Uterus (tissue), 4 donors: ENCODE results near the gene KLHDC10. TPM values are rescaled to one million over a fixed set of nuclear protein-coding genes. Genes with fewer than 3 reads are reported as not detected.

Experiments used
- DNase-seq, 2 donors: peaks; one replicate each; pipeline ENCODE4 v3.0.0-alpha.2; 2019 to 2020
- H3K27ac ChIP-seq, 2 donors: fragments of 200-600 bp; sonication (generic); 1 replicate in 1 of 2; 2 replicates in 1 of 2; pipeline ENCODE4 v1.5.1; 2016 to 2018
- H3K27me3 ChIP-seq, 2 donors: fragments of 200-600 bp; sonication (generic); one replicate each; pipeline ENCODE4 v1.5.1; 2018 to 2019; ENCODE audit warnings: control low read depth in 1 of 2
- H3K36me3 ChIP-seq, 2 donors: fragments of 200-600 bp; sonication (generic); one replicate each; pipeline ENCODE4 v1.5.1; 2019; ENCODE audit warnings: control low read depth in 1 of 2
- H3K4me1 ChIP-seq, 2 donors: fragments of 200-600 bp; sonication (generic); one replicate each; pipeline ENCODE4 v1.5.1; 2018 to 2019; ENCODE audit warnings: control low read depth in 1 of 2
- H3K4me3 ChIP-seq, 2 donors: fragments of 200-600 bp; sonication (generic); 1 replicate in 1 of 2; 2 replicates in 1 of 2; pipeline ENCODE4 v1.5.1; 2018 to 2019; ENCODE audit warnings: mild to moderate bottlenecking in 1 of 2
- H3K9me3 ChIP-seq, 2 donors: fragments of 200-600 bp; sonication (generic); one replicate each; pipeline ENCODE4 v1.5.1; 2019; ENCODE audit warnings: control low read depth in 1 of 2
- CTCF ChIP-seq, 4 experiments: fragments of 200-600 bp in 2 of 4; fragments of 450-650 bp in 2 of 4; sonication (generic) in 2 of 4; IDR thresholded peaks; one replicate each; pipeline ENCODE4 v1.5.1; 2016 to 2019; ENCODE audit warnings: antibody characterized with exemption in 4 of 4, mild to moderate bottlenecking in 2 of 4, moderate library complexity in 1 of 4
- POLR2A ChIP-seq, 2 donors: fragments of 450-650 bp; IDR thresholded peaks; one replicate each; pipeline ENCODE4 v1.6.1; 2016; ENCODE audit warnings: antibody characterized with exemption in 2 of 2, mild to moderate bottlenecking in 1 of 2, moderate library complexity in 1 of 2
- intact Hi-C: fragments of 100-400 bp; cut with DNase I; formaldehyde crosslinking; loops from one replicate; pipeline ENCODE4 v1.15.1; 2023; ENCODE audit warnings: low total_unique reads
- total RNA-seq, 4 donors: library from RNA; depleted of rRNA in 3 of 4; stranded (reverse); fragments of >200 nt in 3 of 4; gene quantifications; one replicate each; pipeline versions ENCODE4 v1.1.0 to v1.2.4, GENCODE V29; 2014 to 2023
- donor health status: DM: yes; HTN: yes; CAD: no.

KLHDC10 gene
- total RNA-seq, 4 donors from 2014 or later = 8.8 to 58.5 (median 26.5) TPM

- Histone ChIP-seq H3K36me3 (no peaks in the 10 kb centered on the region), H3K9me3 (no peaks in the 10 kb centered on the region), H3K27me3 (no peaks in the 10 kb centered on the region), H3K27ac (no peak overlapping the region), H3K4me3 (no peak overlapping the region), H3K4me1 (no peaks in the 10 kb centered on the region)
- intact Hi-C loops = no loop called here
- no peak for DNase-seq
- TF ChIP-seq POLR2A (IDR thresholded peaks at IDR 0.05) (no peak), CTCF (IDR thresholded peaks at IDR 0.05) (no peak)
Measured at GRCh38 chr7:130134726-130135125, 64.4 kb downstream of the KLHDC10 start.

GRCh38 chr7:130135208-130136205, 65.2 kb downstream of the KLHDC10 start:
- intact Hi-C loops = no loop called here
- Histone ChIP-seq H3K27ac (no peak overlapping the region), H3K4me1 (no peaks in the 10 kb centered on the region), H3K36me3 (no peaks in the 10 kb centered on the region), H3K27me3 (no peaks in the 10 kb centered on the region), H3K4me3 (no peak overlapping the region), H3K9me3 (no peaks in the 10 kb centered on the region)
- TF ChIP-seq POLR2A (IDR thresholded peaks at IDR 0.05) = no peak
- no peak for TF ChIP-seq CTCF (IDR thresholded peaks at IDR 0.05)
- no peak for DNase-seq

GRCh38 chr7:130136579-130137167, 66.3 kb downstream of the KLHDC10 start:
- H3K27ac ChIP-seq = no peak overlapping the region
- intact Hi-C loops = no loop called here
- no peaks in the 10 kb centered on the region for H3K36me3 ChIP-seq
- TF ChIP-seq CTCF (IDR thresholded peaks at IDR 0.05) (no peak), POLR2A (IDR thresholded peaks at IDR 0.05) (no peak)
- DNase-seq = no peak
- no peaks in the 10 kb centered on the region for H3K27me3 ChIP-seq
- H3K9me3 ChIP-seq = no peaks in the 10 kb centered on the region
- H3K4me1 ChIP-seq = no peaks in the 10 kb centered on the region
- H3K4me3 ChIP-seq = no peak overlapping the region

GRCh38 chr7:130137207-130137606, 66.9 kb downstream of the KLHDC10 start:
- H3K9me3 ChIP-seq = no peaks in the 10 kb centered on the region
- no peaks in the 10 kb centered on the region for H3K4me1 ChIP-seq
- H3K27me3 ChIP-seq = no peaks in the 10 kb centered on the region
- no peak overlapping the region for H3K4me3 ChIP-seq
- intact Hi-C loops = no loop called here
- TF ChIP-seq CTCF (IDR thresholded peaks at IDR 0.05) = no peak
- no peaks in the 10 kb centered on the region for H3K36me3 ChIP-seq
- H3K27ac ChIP-seq = no peak overlapping the region
- DNase-seq = no peak
